Spleen (tissue), 11 donors: ENCODE results near the gene PAPPA2. TPM values are rescaled to one million over a fixed set of nuclear protein-coding genes. Genes with fewer than 3 reads are reported as not detected.

ENCODE experiments used
- DNase-seq: peaks from one replicate; pipeline ENCODE4 v3.0.0-alpha.2; 2020
- H3K27ac ChIP-seq, 8 donors: fragments of 200-600 bp; sonication (generic) in 7 of 8; 1 replicate in 4 of 8; 2 replicates in 4 of 8; pipeline versions ENCODE4 v1.5.0 to v1.8.0; 2016 to 2021; ENCODE audit warnings: inconsistent platforms in 4 of 8, mild to moderate bottlenecking in 4 of 8, moderate library complexity in 1 of 8
- H3K27me3 ChIP-seq, 7 donors: fragments of 200-600 bp; sonication (generic) in 6 of 7; replicated peaks in 1 of 7; 1 replicate in 4 of 7; 2 replicates in 3 of 7; pipeline versions ENCODE4 v1.5.0 to v1.8.0; 2016 to 2021; ENCODE audit warnings: inconsistent platforms in 3 of 7, mild to moderate bottlenecking in 1 of 7
- H3K36me3 ChIP-seq, 6 donors: fragments of 200-600 bp; sonication (generic) in 5 of 6; 1 replicate in 4 of 6; 2 replicates in 2 of 6; pipeline versions ENCODE4 v1.5.0 to v1.8.0; 2016 to 2021; ENCODE audit warnings: inconsistent platforms in 2 of 6
- H3K4me1 ChIP-seq, 6 donors: fragments of 200-600 bp; sonication (generic) in 5 of 6; 1 replicate in 3 of 6; 2 replicates in 3 of 6; pipeline versions ENCODE4 v1.5.0 to v1.8.0; 2016 to 2021; ENCODE audit warnings: inconsistent platforms in 3 of 6
- H3K4me3 ChIP-seq, 8 donors: fragments of 200-600 bp; sonication (generic) in 7 of 8; 1 replicate in 4 of 8; 2 replicates in 4 of 8; pipeline versions ENCODE4 v1.5.0 to v1.8.0; 2016 to 2021; ENCODE audit warnings: inconsistent platforms in 4 of 8, mild to moderate bottlenecking in 4 of 8, moderate library complexity in 2 of 8
- H3K9me3 ChIP-seq, 8 donors: fragments of 200-600 bp; sonication (generic) in 7 of 8; 1 replicate in 4 of 8; 2 replicates in 4 of 8; pipeline versions ENCODE4 v1.5.0 to v1.8.0; 2016 to 2021; ENCODE audit warnings: inconsistent platforms in 4 of 8
- POLR2A ChIP-seq, 3 donors: fragments of 450-650 bp; IDR thresholded peaks; one replicate each; pipeline ENCODE4 v1.5.1; 2017; ENCODE audit warnings: antibody characterized with exemption in 3 of 3, mild to moderate bottlenecking in 1 of 3
- POLR2AphosphoS5 ChIP-seq, 3 donors: sonication (generic); formaldehyde crosslinking; IDR thresholded peaks; one replicate each; pipeline ENCODE4 v1.5.1; 2017; ENCODE audit warnings: antibody characterized with exemption in 3 of 3
- WGBS, 5 donors: extraction: QIAGEN DNeasy Blood & Tissue Kit in 3 of 5; methylation state at CpG; one replicate each; pipeline versions ENCODE4 v1.1.5 to v1.1.7; 2013 to 2018; 5-methylcytosine and 5-hydroxymethylcytosine counted together
- intact Hi-C: fragments of 100-400 bp; cut with DNase I; formaldehyde crosslinking; loops from one replicate; pipeline ENCODE4 v1.15.0; 2023; ENCODE audit warnings: low total_unique reads
- polyA plus RNA-seq, 3 donors: library from polyadenylated mRNA; stranded (reverse); fragments of 200-250 nt; gene quantifications; one replicate each; pipeline ENCODE4 v1.2.1, GENCODE V29; 2013
- total RNA-seq, 7 donors: library from RNA; depleted of rRNA in 3 of 7; stranded (reverse); fragments of >200 nt in 3 of 7; fragmentation: NEBNext Ultra II Directional in 4 of 7; extraction: Animal tissue kit (Norgen Biotek cat#: 25700) in 4 of 7; gene quantifications; one replicate each; pipeline versions ENCODE4 v1.1.0 to v1.2.1, GENCODE V29; 2016 to 2021
- TF ChIP-seq, protein P1 (sequence below), 11 experiments: fragments of 200-600 bp in 7 of 11; fragments of 450-650 bp in 4 of 11; sonication (generic) in 4 of 11; IDR thresholded peaks in 8 of 11; conservative IDR thresholded peaks in 3 of 11; 1 replicate in 7 of 11; 2 replicates in 4 of 11; pipeline versions ENCODE4 v1.4.0 to v1.8.0; 2016 to 2021; ENCODE audit warnings: antibody characterized with exemption in 11 of 11, inconsistent platforms in 4 of 11, mild to moderate bottlenecking in 1 of 11
- donor health status: healthy with polysubstance abuse.
- donor health status: DM: no; HTN: no; CAD: no; lungs with moderate emphysema.
- donor health status: DM: no; HTN: no; CAD: no.
- donor health status: Bipolar disorder and iron deficiency.
- donor health status: healthy.
- donor health status: DM: no; HTN: no; CAD: no.
- donor health status: DM: yes; HTN: yes; CAD: no.

The PAPPA2 gene
- total and polyA plus RNA-seq, 10 donors, result 0.02 to 0.76 (median 0.06) TPM; not detected in 3

GRCh38 chr1:176617881-176618280 lies 154.9 kb downstream of the PAPPA2 start:
- Histone ChIP-seq H3K36me3 (no peaks in the 10 kb centered on the region), H3K27me3 (no peaks in the 10 kb centered on the region), H3K9me3 (peaks cover 0 to 9% (median 0%) of the 10 kb centered on the region in 8 donors), H3K4me1 (no peaks in the 10 kb centered on the region), H3K27ac (no peak overlapping the region), H3K4me3 (no peak overlapping the region)
- intact Hi-C loops, result no loop called here
- DNase-seq, result no peak
- no peak for TF ChIP-seq POLR2A (IDR thresholded peaks at IDR 0.05)
- no peak for TF ChIP-seq POLR2AphosphoS5 (IDR thresholded peaks at IDR 0.05)
- TF ChIP-seq, protein P1, sequence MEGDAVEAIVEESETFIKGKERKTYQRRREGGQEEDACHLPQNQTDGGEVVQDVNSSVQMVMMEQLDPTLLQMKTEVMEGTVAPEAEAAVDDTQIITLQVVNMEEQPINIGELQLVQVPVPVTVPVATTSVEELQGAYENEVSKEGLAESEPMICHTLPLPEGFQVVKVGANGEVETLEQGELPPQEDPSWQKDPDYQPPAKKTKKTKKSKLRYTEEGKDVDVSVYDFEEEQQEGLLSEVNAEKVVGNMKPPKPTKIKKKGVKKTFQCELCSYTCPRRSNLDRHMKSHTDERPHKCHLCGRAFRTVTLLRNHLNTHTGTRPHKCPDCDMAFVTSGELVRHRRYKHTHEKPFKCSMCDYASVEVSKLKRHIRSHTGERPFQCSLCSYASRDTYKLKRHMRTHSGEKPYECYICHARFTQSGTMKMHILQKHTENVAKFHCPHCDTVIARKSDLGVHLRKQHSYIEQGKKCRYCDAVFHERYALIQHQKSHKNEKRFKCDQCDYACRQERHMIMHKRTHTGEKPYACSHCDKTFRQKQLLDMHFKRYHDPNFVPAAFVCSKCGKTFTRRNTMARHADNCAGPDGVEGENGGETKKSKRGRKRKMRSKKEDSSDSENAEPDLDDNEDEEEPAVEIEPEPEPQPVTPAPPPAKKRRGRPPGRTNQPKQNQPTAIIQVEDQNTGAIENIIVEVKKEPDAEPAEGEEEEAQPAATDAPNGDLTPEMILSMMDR (IDR thresholded peaks at IDR 0.05 in 8 of 11, conservative IDR thresholded peaks at IDR 0.05 in 3 of 11), result no peak

DNA sequence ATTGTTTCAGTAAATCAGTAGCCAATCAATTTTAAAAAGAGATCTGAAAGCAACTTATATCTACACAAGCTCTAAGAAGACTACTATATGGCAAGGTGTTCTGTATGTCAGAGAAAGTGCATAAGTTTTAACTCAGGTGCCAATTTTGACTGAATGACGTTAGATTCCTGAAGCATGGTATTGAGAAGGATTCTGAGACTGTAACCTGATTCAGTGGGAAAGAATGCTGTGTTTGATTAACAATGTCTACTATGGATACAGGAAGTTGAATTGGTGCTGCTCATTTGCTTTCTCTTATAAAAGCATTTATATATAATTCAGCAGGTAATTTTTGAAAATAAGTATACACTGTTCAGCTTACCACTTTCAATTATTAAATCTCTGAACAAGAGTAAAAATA lies 156.3 kb downstream of the PAPPA2 start:
- WGBS, 5 donors, result 71 to 88% (median 76%) methylated on average over 1 of the region's 1 CpG
- Histone ChIP-seq H3K4me1 (no peaks in the 10 kb centered on the region), H3K9me3 (peaks cover 0 to 13% (median 2%) of the 10 kb centered on the region in 8 donors), H3K27ac (no peak overlapping the region), H3K36me3 (no peaks in the 10 kb centered on the region), H3K27me3 (no peaks in the 10 kb centered on the region), H3K4me3 (no peak overlapping the region)
- intact Hi-C loops, result no loop called here
- TF ChIP-seq POLR2A (IDR thresholded peaks at IDR 0.05), result no peak
- TF ChIP-seq POLR2AphosphoS5 (IDR thresholded peaks at IDR 0.05), result no peak
- TF ChIP-seq, protein P1 (IDR thresholded peaks at IDR 0.05 in 8 of 11, conservative IDR thresholded peaks at IDR 0.05 in 3 of 11), result no peak
- no peak for DNase-seq

DNA sequence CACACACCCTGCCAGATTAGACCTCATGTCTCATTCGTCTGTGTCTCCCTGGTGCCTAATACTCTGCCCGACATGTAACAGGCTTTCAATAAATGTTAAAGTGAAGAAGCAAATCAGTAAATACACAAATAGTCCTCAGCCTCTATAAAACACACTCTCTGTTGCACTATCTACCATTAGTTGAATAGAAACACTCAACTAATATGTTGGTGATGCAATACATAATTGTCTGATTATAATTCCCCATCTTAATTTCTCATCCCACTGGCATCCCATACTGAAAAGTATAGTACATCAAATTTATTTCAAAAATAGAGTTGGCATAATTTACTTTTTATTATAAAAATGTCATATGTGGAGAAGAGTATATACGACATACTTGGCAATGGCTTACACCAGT lies 162.4 kb downstream of the PAPPA2 start:
- no peaks in the 10 kb centered on the region for H3K4me1 ChIP-seq
- H3K27ac ChIP-seq, result no peak overlapping the region
- WGBS, 5 donors, result 81 to 90% (median 85%) methylated on average over 3 of the region's 3 CpGs
- intact Hi-C loops, result no loop called here
- no peaks in the 10 kb centered on the region for H3K27me3 ChIP-seq
- no peak for DNase-seq
- TF ChIP-seq, protein P1 (IDR thresholded peaks at IDR 0.05 in 8 of 11, conservative IDR thresholded peaks at IDR 0.05 in 3 of 11), result no peak
- TF ChIP-seq POLR2AphosphoS5 (IDR thresholded peaks at IDR 0.05) (no peak), POLR2A (IDR thresholded peaks at IDR 0.05) (no peak)
- no peak overlapping the region for H3K4me3 ChIP-seq
- peaks cover 0 to 8% (median 2%) of the 10 kb centered on the region in 8 donors for H3K9me3 ChIP-seq
- H3K36me3 ChIP-seq, result no peaks in the 10 kb centered on the region

DNA sequence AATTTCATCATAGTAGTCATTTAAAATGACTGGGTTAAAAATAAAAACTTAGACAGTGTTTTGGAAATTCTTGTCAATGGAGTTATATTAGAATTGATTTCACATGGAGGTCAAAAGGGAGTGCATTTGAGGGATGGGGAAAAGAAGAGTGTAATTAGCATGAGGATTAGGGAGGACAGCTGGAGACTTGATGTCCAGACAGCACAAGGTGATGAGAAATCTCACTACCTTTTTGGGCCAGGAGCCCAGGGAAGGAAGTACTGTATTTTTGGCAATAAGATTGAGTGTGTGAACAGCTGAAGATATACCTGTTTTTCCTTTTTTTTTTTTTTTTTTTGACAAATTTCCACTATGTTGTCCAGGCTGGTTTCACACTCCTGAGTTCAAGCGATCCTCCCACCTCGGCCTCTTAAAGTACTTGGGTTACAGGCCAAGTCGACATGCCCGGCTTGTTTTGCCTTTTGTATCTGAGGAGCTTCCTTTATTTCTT lies 163.6 kb downstream of the PAPPA2 start:
- Histone ChIP-seq H3K27me3 (no peaks in the 10 kb centered on the region), H3K27ac (no peak overlapping the region), H3K4me1 (no peaks in the 10 kb centered on the region), H3K36me3 (no peaks in the 10 kb centered on the region), H3K4me3 (no peak overlapping the region), H3K9me3 (peaks cover 0 to 8% (median 2%) of the 10 kb centered on the region in 8 donors)
- intact Hi-C loops, result no loop called here
- TF ChIP-seq POLR2A (IDR thresholded peaks at IDR 0.05) (no peak), POLR2AphosphoS5 (IDR thresholded peaks at IDR 0.05) (no peak)
- TF ChIP-seq, protein P1 (IDR thresholded peaks at IDR 0.05 in 8 of 11, conservative IDR thresholded peaks at IDR 0.05 in 3 of 11), result no peak
- WGBS, 5 donors, result 78 to 89% (median 80%) methylated on average over 4 of the region's 4 CpGs
- no peak for DNase-seq
